GM12865 (cell line): Measurements from ENCODE around the gene APLP1.

Experiments used
- DNase-seq: peaks from one replicate; pipeline ENCODE4 v3.0.0; 2010; ENCODE audit warnings: low read depth
- H3K4me3 ChIP-seq: 2 replicates; pipeline ENCODE4 v1.5.1; 2011; ENCODE audit warnings: mild to moderate bottlenecking, low read depth, low read length, control low read depth
- TF ChIP-seq, protein P1 (sequence below): IDR thresholded peaks from 2 replicates; pipeline ENCODE4 v1.5.1; 2011; ENCODE audit warnings: low read length, control low read depth, low read depth, inconsistent platforms; ENCODE audit not compliant: insufficient read depth; ENCODE audit errors: missing control alignments

Gene APLP1

GRCh38 chr19:35902870-35903475 lies 34.6 kb downstream of the APLP1 start:
- no peak for DNase-seq
- peak overlapping the region; percentile 99 for H3K4me3 ChIP-seq
- TF ChIP-seq, protein P1, sequence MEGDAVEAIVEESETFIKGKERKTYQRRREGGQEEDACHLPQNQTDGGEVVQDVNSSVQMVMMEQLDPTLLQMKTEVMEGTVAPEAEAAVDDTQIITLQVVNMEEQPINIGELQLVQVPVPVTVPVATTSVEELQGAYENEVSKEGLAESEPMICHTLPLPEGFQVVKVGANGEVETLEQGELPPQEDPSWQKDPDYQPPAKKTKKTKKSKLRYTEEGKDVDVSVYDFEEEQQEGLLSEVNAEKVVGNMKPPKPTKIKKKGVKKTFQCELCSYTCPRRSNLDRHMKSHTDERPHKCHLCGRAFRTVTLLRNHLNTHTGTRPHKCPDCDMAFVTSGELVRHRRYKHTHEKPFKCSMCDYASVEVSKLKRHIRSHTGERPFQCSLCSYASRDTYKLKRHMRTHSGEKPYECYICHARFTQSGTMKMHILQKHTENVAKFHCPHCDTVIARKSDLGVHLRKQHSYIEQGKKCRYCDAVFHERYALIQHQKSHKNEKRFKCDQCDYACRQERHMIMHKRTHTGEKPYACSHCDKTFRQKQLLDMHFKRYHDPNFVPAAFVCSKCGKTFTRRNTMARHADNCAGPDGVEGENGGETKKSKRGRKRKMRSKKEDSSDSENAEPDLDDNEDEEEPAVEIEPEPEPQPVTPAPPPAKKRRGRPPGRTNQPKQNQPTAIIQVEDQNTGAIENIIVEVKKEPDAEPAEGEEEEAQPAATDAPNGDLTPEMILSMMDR = no peak

GRCh38 chr19:35903550-35904179 lies 35.3 kb downstream of the APLP1 start:
- TF ChIP-seq, protein P1 = no peak
- H3K4me3 ChIP-seq = peak overlapping the region; percentile 99
- peak; percentile 96 for DNase-seq

DNA sequence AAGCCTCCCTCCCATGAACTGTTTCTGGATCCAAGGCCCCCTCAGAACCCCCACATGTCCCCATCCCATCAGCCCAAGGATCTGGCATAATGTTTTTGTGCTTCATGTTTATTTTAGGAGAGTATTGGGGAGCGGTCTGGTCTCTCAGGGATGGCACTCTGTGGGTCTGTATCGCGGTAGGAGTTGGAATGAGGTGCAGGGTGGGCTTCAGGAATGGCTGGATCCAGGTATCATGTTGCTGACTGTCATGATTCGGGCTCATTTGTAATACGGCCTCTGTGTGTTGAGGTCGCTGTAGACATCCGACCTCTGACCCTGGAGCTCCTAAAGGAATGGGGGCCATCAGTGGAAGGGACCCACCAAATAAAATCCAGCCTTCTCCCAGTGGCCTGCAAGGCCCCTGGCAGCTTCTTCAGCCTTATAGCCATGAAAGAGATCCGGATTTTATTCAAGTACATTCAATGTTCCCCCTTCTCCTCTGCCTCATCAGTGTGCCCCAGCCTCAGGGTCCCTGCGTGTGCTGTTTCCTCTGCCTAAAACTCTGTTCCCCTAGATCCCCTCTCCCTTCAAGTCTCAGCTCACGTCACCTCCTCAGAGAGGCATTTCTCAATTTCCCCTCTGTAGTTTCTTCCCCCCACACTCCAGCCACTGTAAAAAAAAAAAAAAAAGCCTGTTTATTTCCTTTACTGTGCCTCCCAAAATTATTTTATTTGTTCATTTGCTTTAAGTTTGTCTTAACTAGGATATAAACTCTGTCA lies 36.1 kb downstream of the APLP1 start:
- no peak overlapping the region for H3K4me3 ChIP-seq
- TF ChIP-seq, protein P1 = no peak
- DNase-seq = no peak

DNA sequence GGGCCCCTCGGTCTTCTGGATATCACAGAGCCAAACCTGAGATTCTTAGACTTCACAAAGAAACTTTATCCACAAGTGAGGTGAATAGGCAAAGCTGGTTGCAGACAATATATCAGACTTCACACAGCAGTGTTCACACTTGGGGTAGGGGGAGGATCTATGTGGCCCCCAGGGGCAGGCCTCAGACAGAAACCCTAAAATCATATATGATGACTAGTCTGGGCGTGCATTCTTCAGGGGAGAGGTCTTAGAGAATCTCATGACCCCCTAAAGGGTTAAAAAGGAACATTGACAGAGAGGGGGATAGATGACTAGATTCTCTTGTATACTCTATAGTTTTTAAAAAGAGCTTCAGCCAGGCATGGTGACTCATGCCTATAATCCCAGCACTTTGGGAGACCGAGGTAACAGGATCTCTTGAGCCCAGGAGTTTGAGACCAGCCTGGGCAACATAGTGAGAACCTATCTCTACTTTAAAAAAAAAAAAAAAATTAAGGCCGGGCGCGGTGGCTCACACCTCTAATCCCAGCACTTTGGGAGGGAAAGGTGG lies 36.9 kb downstream of the APLP1 start:
- TF ChIP-seq, protein P1 = no peak
- no peak for DNase-seq
- no peak overlapping the region for H3K4me3 ChIP-seq

DNA sequence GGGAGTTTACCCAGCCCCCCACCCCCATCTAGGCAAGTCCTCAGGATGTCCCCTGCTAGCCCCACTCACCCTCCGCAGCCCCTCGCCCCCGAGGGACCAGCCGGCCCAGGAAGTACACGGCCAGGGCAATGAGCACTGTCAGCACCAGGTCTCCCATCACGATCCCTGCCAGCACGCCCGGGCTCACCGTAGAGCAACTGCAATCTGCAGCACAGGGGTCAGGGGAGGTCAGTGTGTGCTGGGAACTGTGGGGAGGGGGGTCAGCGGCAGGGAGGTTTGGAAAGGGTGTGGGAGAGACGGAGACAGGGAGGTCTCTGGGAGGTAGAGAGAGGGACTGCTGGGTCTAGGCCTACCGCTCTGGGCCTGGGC lies 39.0 kb downstream of the APLP1 start:
- TF ChIP-seq, protein P1 = no peak
- no peak for DNase-seq
- no peak overlapping the region for H3K4me3 ChIP-seq

DNA sequence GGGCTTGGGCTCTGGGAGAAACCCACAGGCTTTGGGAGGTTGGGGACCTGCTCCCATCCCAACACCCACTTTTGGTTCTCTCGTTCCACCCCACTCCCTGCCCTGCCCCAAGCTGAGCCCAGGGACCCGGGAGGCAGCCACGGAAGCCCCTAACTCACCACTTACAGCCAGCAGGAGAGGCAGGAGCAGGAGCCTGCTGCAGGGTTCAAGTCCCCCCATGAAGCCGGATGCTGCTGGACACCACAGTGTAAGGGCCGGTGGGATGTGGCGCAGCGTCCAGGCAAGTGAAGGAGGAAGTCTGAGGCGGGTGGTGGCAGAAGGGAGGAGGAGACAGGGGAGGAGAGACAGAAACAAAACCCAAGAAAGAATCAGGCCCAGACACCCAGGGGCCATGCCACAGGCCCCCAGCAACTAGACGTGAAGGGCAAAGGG lies 39.7 kb downstream of the APLP1 start, which contains the start of gene TYROBP:
Gene TYROBP, minus strand, starts transcription at position 286 of the 432 bp plus-strand sequence. Its CDS starts 67 bp downstream, at position 219.
- DNase-seq = no peak
- TF ChIP-seq, protein P1 = no peak

More for the DNA sequence above, 39.7 kb downstream of the APLP1 start, which contains the start of gene TYROBP:
- H3K4me3 ChIP-seq = no peak within 1 kb of the TSS
